Activated T-cell treated with anti-CD3 and anti-CD28 coated beads for 24 hours (primary cell): ENCODE results near the gene RTN4RL1.
"Not testable (repeated sequence)": the region's sequence is repeated elsewhere in the genome, so short reads cannot be mapped to it uniquely, and the experiment has no call there.

Experiments
- DNase-seq: peaks from one replicate; pipeline ENCODE4 v3.0.0-alpha.2; 2020; ENCODE audit warnings: low read depth

The RTN4RL1 gene

DNA sequence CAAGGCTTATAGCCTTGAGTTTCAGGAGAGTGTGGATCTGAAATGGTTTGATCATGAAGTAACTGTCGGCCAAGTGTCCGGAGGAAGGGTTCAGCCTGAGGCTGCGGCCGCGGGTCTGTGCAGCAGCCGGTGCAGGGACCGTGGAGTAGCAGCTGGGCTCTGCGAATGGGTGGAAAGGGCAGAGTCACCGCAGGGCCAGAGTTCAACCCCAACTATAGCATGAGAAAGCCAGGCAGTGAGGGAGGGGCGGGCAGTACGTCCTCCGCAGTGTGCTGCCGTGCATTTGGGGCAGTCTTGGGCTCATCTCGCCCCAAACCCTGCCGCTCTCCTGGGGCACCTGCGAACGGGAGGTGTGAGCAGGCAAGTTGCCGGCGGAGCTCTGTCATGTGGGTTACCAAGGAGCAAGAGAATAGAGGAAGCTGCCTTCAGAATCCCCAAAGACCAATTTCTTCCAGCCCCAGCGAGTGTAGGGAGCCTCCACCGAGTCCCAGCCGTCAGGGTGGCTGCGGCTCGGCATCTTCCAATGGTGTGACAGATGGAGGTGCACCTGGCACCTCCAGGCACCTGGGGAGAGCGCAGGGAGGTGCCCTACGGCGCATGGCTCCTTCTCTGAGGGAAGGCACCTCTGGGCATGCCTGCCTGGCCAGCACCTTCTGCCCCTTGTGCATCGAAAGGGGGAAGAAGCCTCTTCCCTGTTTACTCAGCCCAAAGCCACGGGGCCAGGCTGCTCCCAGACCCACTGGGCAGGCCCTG is 108.0 kb downstream of the RTN4RL1 start:
- no peak for DNase-seq

DNA sequence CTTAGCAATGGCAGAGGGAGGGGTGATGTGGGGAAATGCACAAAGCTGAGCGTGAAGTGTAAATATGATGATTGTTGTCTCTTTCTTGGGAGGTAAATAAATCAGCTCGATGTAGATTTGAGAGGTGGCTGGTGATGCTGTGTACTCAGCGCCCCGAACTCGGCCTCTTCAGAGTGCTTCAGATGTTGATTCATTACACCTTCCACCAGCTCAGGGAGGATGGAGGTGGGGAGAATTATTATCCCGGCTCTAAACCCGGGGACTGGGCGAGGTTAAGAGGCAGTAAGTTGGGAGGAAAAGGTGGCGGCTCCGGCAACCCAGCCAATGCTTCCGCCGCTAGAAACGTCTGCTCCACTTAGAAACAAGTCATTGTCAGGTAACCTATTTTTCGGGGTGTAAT is 108.8 kb downstream of the RTN4RL1 start:
- no peak for DNase-seq

DNA sequence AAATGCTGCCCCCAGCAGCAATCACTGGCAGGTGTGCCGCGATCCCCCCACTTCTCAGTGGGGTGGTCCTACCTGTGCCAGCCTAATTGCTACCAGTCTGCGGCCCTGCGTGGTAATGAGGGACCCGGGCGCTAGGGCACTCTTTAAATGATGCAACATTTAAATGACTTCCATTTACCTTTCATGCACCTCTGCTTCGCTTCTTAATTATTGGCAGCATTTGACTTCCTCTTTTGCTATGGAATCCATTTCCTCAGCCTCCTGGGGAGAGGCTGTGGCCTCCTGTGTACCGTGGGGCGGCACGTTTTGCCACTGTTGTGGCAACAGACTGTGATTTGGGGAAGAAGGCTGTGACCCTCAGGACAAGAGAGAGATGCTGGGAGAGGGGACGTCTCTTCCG is 109.2 kb downstream of the RTN4RL1 start:
- no peak for DNase-seq

DNA sequence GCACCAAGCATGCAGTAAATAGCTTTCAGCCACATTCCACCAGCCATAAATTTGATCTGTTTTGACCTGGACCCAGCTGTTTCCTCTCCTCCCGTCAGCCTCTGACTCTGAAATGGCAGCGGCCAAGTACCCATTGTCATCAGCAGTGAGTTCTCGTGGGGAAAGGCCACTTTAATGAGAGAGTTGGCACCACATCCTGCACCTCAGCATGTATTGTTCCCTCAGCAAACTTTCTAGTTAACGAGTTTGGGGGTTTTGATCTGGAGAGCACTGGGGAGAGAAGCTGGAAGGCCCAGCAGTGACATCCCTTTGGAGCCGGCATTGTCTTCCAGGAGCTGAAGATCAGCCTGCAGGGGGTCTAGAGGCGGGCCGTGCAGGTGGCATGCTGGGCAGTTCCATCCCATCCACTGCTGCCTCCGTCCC is 110.5 kb downstream of the RTN4RL1 start:
- DNase-seq = no peak

DNA sequence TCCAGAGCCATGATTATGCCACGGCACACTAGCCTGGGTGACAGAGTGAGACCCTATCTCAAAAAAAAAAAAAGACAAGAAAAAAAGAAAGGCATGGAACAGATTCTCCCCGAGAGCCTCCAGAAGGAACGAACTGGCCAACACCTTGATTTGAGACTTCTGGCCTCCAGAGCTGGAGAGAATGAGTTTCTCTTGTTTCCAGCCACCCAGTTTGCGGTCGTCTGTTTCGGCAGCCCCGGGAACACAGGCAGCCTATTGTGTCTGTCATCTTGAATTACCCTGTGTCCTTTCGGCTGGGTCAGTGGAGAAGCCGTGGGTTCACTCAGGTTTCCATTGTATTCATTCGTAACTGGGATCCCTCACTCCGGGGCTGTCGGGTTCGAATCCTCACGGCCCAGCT is 111.4 kb downstream of the RTN4RL1 start:
- no peak for DNase-seq

DNA sequence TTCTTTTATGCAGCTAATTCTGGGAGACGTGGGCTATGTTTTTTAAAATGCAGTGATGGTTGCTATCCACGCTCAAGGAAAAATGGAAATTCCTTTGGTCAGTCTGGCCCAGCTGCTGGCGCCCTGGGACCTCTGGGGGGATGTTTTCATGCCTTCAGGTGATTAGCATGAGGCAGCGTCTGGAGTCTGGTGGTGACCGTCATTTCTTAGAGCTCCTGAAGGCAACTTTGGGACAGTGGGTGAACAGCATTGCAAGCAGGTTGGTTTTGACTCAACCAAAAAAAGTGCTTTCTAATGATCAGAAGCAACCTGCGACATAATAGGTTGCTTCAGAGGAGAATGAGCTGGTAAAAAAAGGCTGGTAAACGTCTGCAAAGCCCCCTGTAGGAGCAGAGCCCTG is 113.0 kb downstream of the RTN4RL1 start:
- DNase-seq = no peak

DNA sequence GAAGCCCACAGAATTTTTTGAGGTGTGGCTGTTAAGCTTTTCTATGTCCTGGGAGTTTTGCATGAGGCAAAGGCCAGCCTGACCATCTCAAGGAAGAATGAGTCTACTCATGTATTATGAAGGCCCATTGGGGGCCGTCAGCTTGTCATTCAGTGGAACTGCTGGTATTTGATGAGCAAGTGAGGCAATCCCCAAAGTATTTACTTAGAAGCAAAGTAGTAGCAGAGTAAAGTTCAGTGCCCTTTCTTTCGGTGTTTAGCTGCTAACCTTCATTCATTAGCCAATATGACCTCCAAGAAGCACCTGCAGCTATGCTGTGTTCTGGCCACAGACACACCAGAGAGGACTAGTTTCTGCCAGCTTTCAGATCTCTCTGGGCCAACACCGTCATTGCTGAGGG is 115.1 kb downstream of the RTN4RL1 start:
- no peak for DNase-seq

DNA sequence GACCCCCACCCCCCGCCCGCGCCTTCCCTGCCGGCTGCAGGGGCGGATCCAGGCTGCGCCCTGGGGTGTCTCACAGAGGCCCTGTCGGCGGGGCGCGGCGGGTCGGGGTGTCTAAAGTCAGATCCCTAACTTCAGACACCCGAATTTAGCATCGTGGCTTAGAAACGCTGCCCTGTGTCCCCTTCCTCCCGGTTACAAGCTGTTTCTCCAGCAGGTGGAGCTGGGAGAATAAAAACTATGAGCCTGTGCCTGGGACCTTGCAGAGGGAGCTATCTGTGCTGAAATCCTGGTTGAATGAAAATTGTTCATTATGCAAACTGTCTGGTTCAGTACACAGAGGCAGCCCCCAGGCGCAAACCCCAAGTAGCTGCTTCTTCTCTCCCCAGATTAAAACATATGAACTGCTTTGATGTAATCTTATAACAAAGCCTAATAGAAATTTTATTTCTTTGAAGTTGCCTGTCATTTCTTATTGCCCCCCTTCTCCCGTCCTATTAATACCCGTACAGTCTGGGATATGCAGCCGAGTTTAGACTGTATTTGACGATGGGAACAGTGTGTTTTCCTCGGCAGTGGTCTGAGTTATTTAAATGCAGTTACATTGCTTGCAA is 116.3 kb downstream of the RTN4RL1 start:
- DNase-seq = peak; percentile 5

DNA sequence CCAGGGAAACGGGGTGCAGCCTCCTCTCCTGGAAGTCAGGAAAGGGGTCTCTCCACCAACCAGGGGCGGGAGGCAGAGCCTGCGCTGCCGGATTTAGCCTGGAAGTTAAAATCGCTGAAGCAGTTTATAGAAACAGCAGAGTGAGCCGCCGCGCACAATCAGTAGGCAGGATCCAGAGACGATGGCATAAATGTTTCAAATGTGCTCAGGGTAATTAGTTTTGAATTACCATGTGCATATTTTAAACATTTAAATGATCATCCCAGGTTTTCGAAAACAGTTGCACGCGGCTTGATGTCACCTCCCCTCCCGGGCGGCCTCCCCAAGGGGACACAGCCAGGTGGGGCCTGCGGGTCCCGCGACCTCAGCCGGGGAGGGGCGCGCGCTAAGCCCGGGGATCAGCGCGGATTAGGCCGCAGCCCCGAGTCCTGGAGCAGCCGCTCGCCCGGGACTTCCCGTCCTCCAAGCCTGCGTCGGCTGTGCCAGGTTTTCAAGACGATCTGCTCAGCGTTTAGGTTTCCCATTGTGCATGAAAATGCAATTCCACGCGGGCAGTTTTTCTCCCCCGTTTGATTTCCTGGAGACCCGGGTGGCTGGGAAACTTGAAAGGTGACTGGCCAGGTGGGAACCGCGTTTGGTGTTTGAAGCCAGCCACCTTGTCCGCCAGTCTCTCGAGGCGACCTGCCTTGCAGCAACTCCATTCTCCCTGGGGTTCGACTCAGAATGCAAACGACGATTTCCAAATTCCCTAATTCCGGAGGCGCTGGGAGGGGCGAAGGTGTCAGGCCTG is 117.0 kb downstream of the RTN4RL1 start:
- DNase-seq = no peak

DNA sequence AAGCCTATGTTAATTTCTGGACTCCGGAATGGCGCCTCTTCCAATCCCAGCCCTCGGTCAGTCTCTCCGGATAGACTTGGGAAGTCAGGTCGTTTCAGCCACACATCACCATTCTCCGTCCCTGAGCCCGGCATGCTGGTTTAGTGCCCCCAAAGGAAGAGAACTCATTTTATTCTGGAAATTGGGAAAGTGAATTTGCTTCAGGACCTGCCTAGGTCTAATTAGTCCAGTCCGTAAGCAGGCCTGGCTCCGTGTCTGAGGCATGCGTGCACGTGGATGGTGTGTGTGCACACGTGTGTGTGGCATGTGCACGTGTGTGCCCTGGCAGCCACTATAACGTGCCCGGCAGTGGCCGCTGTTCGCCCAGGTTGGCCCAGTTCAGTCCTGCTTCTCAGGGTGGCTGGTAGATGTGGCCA is 117.9 kb downstream of the RTN4RL1 start:
- DNase-seq = no peak

DNA sequence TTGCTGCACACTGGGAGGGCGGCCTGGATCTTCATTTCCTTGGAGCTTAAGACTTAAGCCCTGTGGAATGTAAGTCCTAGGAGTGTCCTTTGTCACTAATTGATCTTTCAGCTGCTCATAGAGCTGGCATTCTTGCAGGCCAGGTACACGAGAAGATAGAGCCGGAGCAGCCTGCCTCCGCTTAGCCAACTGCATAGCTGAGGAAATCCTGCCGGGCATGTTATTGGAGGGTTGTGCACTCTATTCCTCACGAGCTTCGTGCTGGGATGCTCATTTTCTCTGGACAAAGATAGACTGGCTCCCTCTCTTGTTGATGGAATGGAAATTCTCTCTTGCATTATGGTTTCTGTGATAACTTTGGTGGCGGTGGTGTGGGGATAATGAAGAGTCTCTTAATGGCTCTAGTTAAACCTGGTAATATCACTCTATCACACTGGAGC is 118.5 kb downstream of the RTN4RL1 start:
- no peak for DNase-seq

DNA sequence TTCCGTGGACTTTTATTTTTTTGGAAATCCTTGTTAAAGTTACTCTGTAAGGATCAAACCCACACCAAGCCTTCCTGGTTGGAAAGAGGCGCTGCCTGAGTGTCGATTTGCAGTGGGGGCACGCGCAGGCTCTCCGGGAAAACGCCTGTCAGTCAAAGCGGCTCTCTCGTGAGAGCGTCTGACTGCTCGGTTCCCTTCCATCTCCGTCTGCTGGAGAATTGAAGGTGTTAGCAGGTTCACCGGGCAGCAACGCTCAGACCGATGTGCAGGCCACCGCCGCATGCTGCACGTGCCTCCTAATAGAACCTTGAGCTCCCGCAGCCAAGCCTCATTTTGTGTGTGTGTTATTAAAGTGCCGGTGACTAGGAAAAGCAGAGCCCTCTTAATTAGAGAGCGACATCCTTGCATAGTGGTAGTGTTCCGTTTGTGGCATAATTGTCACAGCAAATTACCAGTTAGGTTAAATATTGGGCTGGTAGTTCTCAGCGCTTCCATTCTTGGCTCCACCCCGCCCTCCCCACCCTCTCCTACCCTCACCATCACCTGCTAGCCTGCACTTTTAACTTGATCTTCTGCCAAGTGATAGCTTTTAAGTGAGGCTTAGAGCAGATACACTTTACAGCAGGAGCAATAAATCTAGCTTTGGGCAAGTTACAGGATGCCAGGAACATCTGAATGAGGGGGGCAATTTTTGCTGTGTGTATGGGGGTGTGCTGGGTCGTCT is 119.8 kb downstream of the RTN4RL1 start:
- no peak for DNase-seq

DNA sequence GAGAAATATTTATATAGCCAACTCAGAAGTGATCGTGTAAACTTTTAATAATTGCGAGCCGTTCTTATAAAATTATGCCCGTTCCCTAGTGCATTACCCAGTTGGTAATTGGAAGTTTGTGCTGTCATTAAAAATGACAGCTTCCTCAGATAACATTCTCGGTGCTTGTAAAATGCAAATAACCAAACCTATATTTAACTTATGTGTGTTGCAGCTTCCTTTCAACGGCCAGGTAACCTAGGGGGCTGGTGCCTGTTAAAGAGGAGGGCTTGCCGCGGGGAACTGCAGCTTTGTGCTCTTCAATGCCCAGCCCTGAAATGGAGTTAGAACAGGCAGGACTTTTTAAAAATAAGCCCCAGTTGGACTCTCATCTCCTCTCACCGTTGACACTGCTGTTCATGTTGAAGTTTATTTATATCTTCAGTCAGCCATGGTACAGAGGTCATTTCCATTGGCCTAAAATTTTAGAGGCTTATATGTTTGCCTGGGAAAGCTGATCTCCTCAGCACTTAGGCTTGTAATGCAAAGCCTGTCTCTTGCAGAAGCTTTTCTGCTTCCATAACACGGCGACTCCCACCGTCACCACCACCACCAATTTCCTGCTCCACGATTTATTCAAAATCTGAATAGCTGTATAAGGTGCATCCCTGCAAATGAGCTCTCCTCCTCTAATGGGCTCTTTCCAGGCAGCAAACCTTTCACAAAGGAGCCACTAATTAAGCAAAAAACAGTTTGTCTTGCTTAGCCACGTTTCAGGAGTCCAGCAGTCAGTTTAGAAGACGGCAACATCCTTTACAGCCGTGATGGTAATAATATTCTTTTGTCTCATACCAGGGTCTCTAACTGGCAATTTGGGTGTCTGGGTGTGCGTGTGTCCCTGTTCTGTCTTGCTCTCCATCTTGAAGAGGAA is 120.6 kb downstream of the RTN4RL1 start:
- no peak for DNase-seq

DNA sequence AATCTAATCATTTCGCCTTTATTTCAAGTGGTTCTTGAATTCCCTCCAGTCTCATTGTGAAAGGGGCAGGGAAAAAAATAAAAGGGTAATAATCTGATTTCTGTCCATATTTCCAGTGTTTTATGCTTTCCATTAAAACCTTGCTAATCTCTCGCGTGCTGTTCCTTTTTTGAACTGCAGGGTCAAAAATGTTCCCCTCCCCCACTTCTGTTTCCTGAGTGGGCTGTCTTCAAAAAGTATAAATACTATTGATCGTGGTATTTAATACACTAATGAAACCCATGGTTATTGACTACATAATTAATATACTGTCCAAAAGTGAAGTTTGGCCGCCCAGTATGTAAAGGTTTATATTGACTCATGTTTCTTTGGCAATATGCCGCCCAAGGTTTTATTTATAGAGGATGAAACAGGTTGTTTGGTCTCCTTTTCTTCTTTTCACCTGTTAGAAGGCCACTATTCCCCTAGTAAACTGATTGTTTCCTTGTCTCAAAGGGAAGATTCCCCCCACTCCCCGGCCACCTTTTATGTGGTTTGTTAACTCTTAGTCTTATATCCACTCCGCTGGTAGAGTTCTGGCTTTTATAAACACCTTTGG is 125.6 kb downstream of the RTN4RL1 start:
- DNase-seq = no peak

DNA sequence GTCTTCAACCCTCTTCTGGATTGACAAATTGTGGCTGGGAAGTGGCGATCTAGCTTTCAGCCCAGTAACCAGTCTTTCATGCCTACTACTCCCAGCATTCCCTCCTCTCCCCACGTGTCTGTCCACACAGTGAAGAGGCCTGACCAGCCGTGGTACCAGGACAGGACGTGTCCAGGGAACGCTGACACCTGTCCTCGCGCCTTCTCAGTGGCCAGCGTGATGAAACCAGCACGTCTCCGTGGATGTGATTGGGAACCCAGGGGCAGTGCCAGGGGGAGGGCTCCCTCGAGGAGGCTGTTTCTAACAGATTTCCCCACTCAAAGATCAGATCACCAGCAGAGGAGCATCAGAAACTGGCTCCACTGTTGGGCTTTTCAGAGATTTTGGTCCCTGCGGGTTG is 126.3 kb downstream of the RTN4RL1 start:
- DNase-seq = no peak

DNA sequence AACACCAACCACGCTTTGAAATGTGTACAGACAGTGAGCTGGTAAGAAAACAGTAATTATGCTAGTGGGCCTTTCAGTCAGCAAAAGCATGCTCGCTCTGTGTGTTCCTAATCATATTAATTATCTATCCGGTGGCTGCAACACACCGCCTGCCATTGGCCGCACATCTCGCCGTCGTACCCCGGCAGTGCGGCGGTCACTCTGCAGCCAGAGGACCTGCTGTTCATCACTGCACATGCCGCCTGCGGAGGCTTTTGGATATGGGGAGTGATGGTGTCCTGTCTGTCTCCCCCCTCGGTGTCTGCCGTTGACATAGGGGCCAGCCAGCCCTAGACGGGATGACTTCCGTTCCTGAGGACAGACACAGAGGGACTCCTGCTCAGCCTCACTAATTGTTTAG is 126.8 kb downstream of the RTN4RL1 start:
- DNase-seq = no peak

DNA sequence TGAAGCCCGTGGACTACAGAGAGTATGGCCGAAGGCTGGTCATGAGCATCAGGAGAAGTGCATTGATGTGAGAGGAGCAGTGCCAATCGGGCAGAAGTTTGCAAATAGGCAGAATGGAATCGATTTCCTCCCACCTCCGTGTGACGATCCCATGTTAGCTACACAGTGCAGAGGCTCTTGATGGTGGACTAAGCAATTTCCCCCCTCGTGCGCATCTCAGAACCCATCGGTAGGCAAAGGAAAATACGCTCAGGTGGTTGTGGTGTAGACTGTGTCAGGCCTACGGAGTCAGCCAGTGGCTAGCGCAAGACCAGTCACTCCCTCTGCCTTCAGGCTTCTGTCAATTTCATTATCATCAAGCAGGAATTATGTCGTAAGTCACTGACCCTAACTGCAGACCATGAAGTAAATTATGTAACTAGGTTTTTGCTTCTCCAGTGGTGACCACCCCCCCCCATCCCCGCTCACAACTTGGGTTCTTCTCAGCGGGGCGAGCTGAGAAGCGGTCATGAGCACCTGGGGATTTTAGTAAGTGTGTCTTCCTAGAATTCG is 128.0 kb downstream of the RTN4RL1 start:
- no peak for DNase-seq

DNA sequence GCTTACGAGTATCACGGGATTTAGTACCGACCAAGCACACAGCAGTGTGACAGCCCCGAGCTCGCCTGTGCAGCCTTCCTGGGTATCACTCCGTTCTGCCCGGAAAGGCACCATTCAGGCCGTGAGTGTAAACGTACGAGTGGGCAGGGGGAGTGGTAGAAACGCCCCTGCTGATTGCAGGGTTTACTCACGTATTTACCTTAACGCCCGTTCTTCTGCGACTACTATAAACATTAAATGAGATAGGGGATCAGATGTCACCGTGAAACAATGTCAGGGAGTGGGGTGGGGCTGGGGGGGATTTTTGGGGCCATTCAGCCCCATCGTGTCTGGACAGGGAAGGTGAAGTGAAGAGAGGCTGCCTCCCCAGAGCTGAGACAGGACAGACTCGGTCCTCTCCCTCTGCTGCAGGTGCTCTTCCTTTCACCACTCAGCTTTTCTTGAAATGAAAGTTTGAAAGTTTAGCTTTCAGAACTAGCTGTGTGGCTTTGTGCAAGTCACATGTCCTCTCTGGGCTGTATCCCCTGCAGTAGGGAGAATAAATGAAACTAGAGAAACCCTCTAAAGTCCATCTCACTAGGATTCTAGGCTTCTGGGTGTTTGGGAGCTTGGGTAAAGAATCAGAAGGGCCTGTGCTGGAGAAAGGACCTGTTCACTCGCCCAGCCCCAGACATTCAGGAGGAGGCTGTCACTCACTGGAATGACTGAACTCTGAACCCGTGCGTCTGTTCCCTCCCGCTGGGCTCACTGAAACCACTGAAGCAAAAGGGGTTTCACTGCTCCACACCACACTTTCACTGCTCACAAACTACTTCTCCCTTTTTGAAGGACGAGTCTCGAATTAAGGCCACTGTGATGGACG is 128.7 kb downstream of the RTN4RL1 start:
- no peak for DNase-seq

DNA sequence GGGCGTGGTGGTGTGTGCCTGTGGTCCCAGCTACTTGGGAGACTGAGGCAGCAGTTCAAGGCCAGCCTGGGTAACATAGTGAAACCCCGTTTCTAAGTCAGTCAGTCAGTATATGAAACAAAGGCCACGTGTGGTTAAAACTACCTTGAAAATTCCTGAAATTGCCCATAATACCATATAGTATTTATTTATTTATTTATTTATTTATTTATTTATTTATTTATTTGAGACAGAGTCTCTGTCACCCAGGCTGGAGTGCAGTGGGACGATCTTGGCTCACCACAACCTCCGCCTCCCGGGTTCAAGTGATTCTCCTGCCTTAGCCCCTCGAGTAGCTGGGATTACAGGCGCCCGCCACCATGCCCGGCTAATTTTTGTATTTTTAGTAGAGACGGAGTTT is 129.7 kb downstream of the RTN4RL1 start:
- DNase-seq = not testable (repeated sequence)
